Naive B cell (primary cell): Measurements from ENCODE around the gene BTN1A1. TPM values are rescaled to one million over a fixed set of nuclear protein-coding genes. Genes with fewer than 3 reads are reported as not detected.
A peak's percentile ranks its signal among the peaks of the same experiment; 100 is the strongest.
"Not testable (repeated sequence)": the region's sequence is repeated elsewhere in the genome, so short reads cannot be mapped to it uniquely, and the experiment has no call there.

Experiments used
- ATAC-seq, 2 donors: fragments of 150-1000 bp; cut with Tn5 transposase; 2 replicates each; pipeline ENCODE4 v1.10.0; 2021; ENCODE audit warnings: low read depth in 2 of 2, mild to moderate bottlenecking in 2 of 2, moderate library complexity in 2 of 2
- DNase-seq: peaks from one replicate; pipeline ENCODE4 v3.0.0; 2022
- H3K27ac Mint-ChIP-seq, 6 donors: one replicate each; pipeline ENCODE4 v1.8.0; 2020 to 2022; ENCODE audit warnings: mild to moderate bottlenecking in 6 of 6, mixed read lengths in 6 of 6, moderate library complexity in 5 of 6, inconsistent platforms in 2 of 6
- H3K27me3 Mint-ChIP-seq, 3 donors: one replicate each; pipeline ENCODE4 v1.8.0; 2021 to 2022; ENCODE audit warnings: mixed read lengths in 3 of 3, mild to moderate bottlenecking in 1 of 3
- H3K36me3 Mint-ChIP-seq, 2 donors: one replicate each; pipeline ENCODE4 v1.8.0; 2020 to 2022; ENCODE audit warnings: mixed read lengths in 2 of 2, inconsistent platforms in 1 of 2, mild to moderate bottlenecking in 1 of 2
- H3K4me1 Mint-ChIP-seq, 3 donors: one replicate each; pipeline ENCODE4 v1.8.0; 2020 to 2022; ENCODE audit warnings: mixed read lengths in 3 of 3, inconsistent platforms in 1 of 3, mild to moderate bottlenecking in 1 of 3, moderate library complexity in 1 of 3
- H3K4me3 Mint-ChIP-seq, 8 donors: one replicate each; pipeline ENCODE4 v1.8.0; 2020 to 2022; ENCODE audit warnings: mild to moderate bottlenecking in 8 of 8, mixed read lengths in 8 of 8, moderate library complexity in 8 of 8, inconsistent platforms in 2 of 8
- H3K9me3 Mint-ChIP-seq, 7 donors: one replicate each; pipeline ENCODE4 v1.8.0; 2020 to 2022; ENCODE audit warnings: mixed read lengths in 7 of 7, mild to moderate bottlenecking in 5 of 7, inconsistent platforms in 2 of 7, moderate library complexity in 1 of 7
- polyA plus RNA-seq, 6 donors: library from polyadenylated mRNA; unstranded; fragments of 300-500 nt; fragmentation: Illumina TruSeq; gene quantifications; one replicate each; pipeline ENCODE4 v1.2.3, GENCODE V29; 2021; ENCODE audit warnings: low read depth in 6 of 6

The BTN1A1 gene
- polyA plus RNA-seq, 6 donors from 2014 or later, result 0.19 to 0.25 TPM; not detected in 4

GRCh38 chr6:26502165-26502564, 2.1 kb downstream of the BTN1A1 start:
- Mint-ChIP-seq H3K9me3 (no peaks in the 10 kb centered on the region), H3K4me3 (peak overlapping the region; percentile 81 to 93 (median 90)), H3K36me3 (no peaks in the 10 kb centered on the region), H3K4me1 (peaks cover 19% of the 10 kb centered on the region in 3 donors), H3K27me3 (peaks cover 0 to 27% (median 11%) of the 10 kb centered on the region in 3 donors), H3K27ac (peak overlapping the region in 2 of 6 donors; percentile 49 to 54)
- DNase-seq (no peak), ATAC-seq (peak; percentile 75 to 83)

- no peak for ATAC-seq
- peaks cover 14 to 15% (median 14%) of the 10 kb centered on the region in 3 donors for H3K4me1 Mint-ChIP-seq
- H3K9me3 Mint-ChIP-seq, result no peaks in the 10 kb centered on the region
- no peak for DNase-seq
- H3K27me3 Mint-ChIP-seq, result peaks cover 0 to 27% (median 12%) of the 10 kb centered on the region in 3 donors
- no peaks in the 10 kb centered on the region for H3K36me3 Mint-ChIP-seq
- peak overlapping the region in 2 of 8 donors; percentile 81 for H3K4me3 Mint-ChIP-seq
- H3K27ac Mint-ChIP-seq, result no peak overlapping the region
Observed at GRCh38 chr6:26502626-26503025, 2.5 kb downstream of the BTN1A1 start.

DNA sequence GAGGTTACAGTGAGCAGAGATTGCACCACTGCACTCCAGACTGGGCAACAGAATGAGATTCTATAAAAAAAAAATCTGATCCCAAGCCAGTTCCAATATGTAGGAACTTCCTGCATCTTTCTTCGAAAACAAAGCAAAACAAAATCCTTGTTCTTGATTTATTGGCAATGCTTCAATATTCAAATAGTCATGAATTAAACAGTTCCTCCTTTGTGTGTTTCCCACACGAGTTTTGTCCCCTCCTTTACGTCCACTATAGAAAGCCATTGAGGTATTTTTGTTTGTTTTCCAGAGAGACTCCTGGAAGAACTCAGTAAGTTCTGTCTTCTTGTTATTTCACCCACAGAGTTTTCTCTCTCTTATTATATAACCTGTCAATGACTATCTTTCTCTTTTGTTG, 7.6 kb downstream of the BTN1A1 start:
- Mint-ChIP-seq H3K36me3 (no peaks in the 10 kb centered on the region), H3K4me3 (no peak overlapping the region), H3K9me3 (no peaks in the 10 kb centered on the region), H3K27me3 (peaks cover 0 to 23% (median 8%) of the 10 kb centered on the region in 3 donors), H3K4me1 (peaks cover 0 to 4% (median 0%) of the 10 kb centered on the region in 3 donors), H3K27ac (no peak overlapping the region)
- DNase-seq, result no peak
- ATAC-seq, result no peak

GRCh38 chr6:26511033-26511432, 10.9 kb downstream of the BTN1A1 start:
- not testable (repeated sequence) for ATAC-seq, H3K4me1 Mint-ChIP-seq, H3K4me3 Mint-ChIP-seq, DNase-seq, H3K36me3 Mint-ChIP-seq, H3K27ac Mint-ChIP-seq, H3K9me3 Mint-ChIP-seq
- peaks cover 0 to 11% (median 3%) of the 10 kb centered on the region in 3 donors for H3K27me3 Mint-ChIP-seq

DNA sequence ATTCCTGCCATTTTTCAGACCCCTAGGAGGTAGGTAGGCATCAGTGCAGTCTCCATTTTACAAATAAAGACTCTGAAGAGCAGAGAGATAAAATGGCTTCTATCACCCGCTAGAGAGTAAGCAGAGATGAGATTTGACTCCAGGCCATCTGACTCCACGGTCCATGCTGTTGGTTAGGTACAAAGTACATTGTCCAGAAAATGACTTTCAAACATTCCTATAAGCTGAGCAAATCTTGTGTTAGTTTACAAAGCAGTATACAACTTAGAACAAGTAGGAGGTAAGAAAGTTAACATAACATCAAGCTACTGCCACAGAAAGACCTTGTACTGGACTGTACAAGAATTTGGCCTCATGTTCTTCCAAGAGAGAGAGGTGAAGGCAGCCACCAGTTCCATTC, 14.9 kb downstream of the BTN1A1 start:
- Mint-ChIP-seq H3K4me1 (no peaks in the 10 kb centered on the region), H3K27ac (no peak overlapping the region), H3K4me3 (no peak overlapping the region), H3K36me3 (no peaks in the 10 kb centered on the region), H3K27me3 (no peaks in the 10 kb centered on the region), H3K9me3 (no peaks in the 10 kb centered on the region)
- ATAC-seq (no peak), DNase-seq (no peak)

DNA sequence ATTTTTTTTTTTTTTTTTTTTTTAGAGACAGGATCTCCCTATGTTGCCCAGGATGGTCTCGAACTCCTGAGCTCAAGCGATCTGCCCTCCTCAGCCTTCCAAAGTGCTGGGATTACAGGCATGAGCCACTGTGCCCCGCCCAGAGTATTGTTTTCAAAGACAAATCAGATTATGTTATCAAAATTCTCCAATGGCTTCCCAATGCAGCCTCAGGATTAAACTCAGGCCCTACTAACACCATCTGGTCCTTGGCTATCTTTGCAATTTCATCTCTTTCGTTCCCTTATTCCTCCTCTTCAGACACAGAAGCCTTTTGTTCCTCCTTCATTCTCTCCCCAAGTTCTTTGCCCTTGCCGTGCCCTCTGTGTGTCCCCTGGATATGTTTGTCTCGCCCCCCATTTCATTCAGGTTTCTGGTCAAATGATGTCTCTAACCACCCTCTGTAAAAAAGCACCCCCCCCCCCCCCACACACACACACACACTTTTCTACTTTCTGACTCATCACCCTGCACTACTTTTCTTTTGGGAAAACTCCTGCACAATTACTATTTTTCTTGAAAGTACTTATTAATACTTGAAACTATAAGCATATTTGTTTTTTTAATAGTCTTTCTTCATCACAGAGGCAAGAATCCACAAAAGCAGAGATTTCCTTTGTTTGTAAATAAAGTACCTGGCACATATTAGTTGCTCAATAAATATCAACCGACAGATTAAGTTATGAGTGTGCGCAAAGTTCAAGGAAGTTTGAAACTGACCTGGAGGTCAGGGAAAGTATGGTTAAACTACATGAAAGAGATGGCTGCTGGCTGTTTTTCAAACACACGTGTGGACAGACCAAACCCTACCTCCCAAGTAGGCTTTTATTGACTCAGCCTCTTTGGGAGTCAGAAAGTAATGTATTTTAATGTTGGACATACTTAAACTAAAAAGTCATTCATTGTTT, 16.7 kb downstream of the BTN1A1 start:
- H3K4me1 Mint-ChIP-seq, result peaks cover 6 to 16% (median 14%) of the 10 kb centered on the region in 3 donors
- no peaks in the 10 kb centered on the region for H3K36me3 Mint-ChIP-seq
- DNase-seq (no peak), ATAC-seq (no peak)
- no peak overlapping the region for H3K27ac Mint-ChIP-seq
- peaks cover 0 to 6% (median 0%) of the 10 kb centered on the region in 3 donors for H3K27me3 Mint-ChIP-seq
- peak overlapping the region in 1 of 8 donors; percentile 41 for H3K4me3 Mint-ChIP-seq
- peaks cover 0 to 8% (median 0%) of the 10 kb centered on the region in 7 donors for H3K9me3 Mint-ChIP-seq

GRCh38 chr6:26519359-26519758, 19.3 kb downstream of the BTN1A1 start:
- Mint-ChIP-seq H3K4me3 (no peak overlapping the region), H3K9me3 (peaks cover 0 to 8% (median 0%) of the 10 kb centered on the region in 7 donors), H3K27ac (no peak overlapping the region), H3K36me3 (no peaks in the 10 kb centered on the region), H3K4me1 (peaks cover 24 to 38% (median 27%) of the 10 kb centered on the region in 3 donors), H3K27me3 (peaks cover 0 to 6% (median 0%) of the 10 kb centered on the region in 3 donors)
- DNase-seq, result no peak
- no peak for ATAC-seq

DNA sequence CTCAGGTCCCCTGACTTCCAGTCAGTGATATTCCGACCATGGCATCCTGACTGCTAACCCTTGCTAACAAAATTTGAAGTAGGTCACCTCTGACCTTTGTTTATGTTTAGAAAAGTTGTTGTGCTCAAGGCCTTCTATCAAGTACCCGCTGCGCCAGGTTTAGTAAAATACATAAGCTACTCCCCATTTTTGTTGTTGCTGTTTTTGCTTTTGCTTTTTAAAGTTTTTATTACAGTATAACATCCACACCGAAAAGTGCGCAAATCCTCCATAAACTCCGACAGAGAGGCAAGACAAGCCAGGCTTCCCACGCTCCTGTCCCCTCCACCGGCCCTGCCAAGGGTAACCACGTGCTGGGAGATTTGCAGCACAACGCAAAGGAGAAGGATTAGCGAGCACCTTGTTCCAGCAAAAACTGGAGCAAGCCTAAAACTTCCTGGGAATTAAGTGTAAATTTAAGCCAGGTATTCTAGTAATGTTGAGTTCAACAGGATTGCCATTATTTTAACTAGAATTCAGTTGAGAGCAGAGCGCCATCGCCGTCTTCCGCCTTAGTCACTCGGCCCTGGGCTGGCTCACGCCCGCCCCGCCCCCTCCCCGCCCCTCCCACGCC, 20.2 kb downstream of the BTN1A1 start:
- Mint-ChIP-seq H3K27ac (peak overlapping the region; percentile 57 to 100 (median 93)), H3K36me3 (no peaks in the 10 kb centered on the region), H3K4me3 (peak overlapping the region; percentile 70 to 96 (median 88)), H3K27me3 (peaks cover 0 to 6% (median 0%) of the 10 kb centered on the region in 3 donors), H3K9me3 (peaks cover 0 to 8% (median 0%) of the 10 kb centered on the region in 7 donors), H3K4me1 (peaks cover 26 to 44% (median 31%) of the 10 kb centered on the region in 3 donors)
- no peak for DNase-seq
- ATAC-seq, result peak; percentile 3 to 4

GRCh38 chr6:26520850-26521599, 20.9 kb downstream of the BTN1A1 start:
- H3K36me3 Mint-ChIP-seq, result no peaks in the 10 kb centered on the region
- H3K4me1 Mint-ChIP-seq, result peaks cover 31 to 44% (median 31%) of the 10 kb centered on the region in 3 donors
- H3K4me3 Mint-ChIP-seq, result peak overlapping the region; percentile 86 to 97 (median 94)
- peak overlapping the region; percentile 77 to 100 (median 98) for H3K27ac Mint-ChIP-seq
- peaks cover 0 to 6% (median 0%) of the 10 kb centered on the region in 3 donors for H3K27me3 Mint-ChIP-seq
- DNase-seq, result peak; percentile 88
- peak; percentile 72 to 74 for ATAC-seq
- peaks cover 0 to 8% (median 0%) of the 10 kb centered on the region in 7 donors for H3K9me3 Mint-ChIP-seq

GRCh38 chr6:26521600-26522391, 21.7 kb downstream of the BTN1A1 start:
- DNase-seq, result peak; percentile 84
- peak; percentile 68 to 73 for ATAC-seq
- Mint-ChIP-seq H3K36me3 (no peaks in the 10 kb centered on the region), H3K4me3 (peak overlapping the region; percentile 86 to 97 (median 94)), H3K9me3 (peaks cover 0 to 8% (median 0%) of the 10 kb centered on the region in 7 donors), H3K27ac (peak overlapping the region; percentile 81 to 100 (median 98)), H3K4me1 (peaks cover 31 to 44% (median 32%) of the 10 kb centered on the region in 3 donors), H3K27me3 (peaks cover 0 to 6% (median 0%) of the 10 kb centered on the region in 3 donors)

DNA sequence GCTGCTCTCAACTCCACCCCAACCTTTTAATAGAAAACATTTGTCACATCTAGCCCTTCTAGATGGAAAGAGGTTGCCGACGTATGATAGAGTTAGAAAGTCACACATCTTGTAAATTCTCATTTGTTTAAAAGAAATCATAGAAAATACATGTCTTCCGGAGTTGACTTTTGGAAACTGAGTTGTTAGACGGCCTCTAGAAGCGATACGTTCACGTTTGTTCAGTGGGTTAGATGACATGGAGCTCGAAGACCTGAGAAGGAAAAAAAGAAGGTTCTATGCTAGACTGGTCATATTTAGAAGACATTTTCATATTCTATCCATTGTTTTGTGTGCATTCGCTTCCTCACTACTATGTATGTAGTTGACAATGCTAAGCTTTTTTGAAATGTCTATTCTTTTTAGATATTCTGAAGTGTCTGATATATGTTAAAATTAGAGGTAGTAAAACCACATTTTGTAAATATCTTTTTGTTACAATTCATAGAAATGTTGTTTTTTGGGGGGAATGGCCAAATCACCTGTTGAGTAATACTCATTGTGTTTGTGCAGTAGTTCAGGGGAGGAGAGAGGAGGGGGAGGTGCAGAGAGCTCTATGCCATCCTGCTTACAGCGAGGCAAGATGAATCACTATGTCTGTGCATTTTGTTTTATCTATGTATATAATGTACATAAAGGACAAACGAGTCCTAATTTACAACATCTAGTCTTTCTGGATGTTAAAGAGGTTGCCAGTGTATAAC, 22.6 kb downstream of the BTN1A1 start:
- not testable (repeated sequence) for ATAC-seq, DNase-seq, H3K27me3 Mint-ChIP-seq, H3K9me3 Mint-ChIP-seq, H3K36me3 Mint-ChIP-seq
- Mint-ChIP-seq H3K4me3 (peak overlapping the region; percentile 86 to 97 (median 94)), H3K4me1 (peaks cover 31 to 44% (median 32%) of the 10 kb centered on the region in 3 donors), H3K27ac (peak overlapping the region; percentile 81 to 100 (median 96))

- not testable (repeated sequence) for ATAC-seq, H3K36me3 Mint-ChIP-seq, H3K27ac Mint-ChIP-seq, H3K27me3 Mint-ChIP-seq, DNase-seq, H3K9me3 Mint-ChIP-seq
- Mint-ChIP-seq H3K4me1 (peaks cover 31 to 44% (median 32%) of the 10 kb centered on the region in 3 donors), H3K4me3 (peak overlapping the region in 1 of 8 donors; percentile 32)
Observed at GRCh38 chr6:26524314-26524713, 24.2 kb downstream of the BTN1A1 start.
